DND-41 (cell line): Measurements from ENCODE around the gene CHCHD3.

Experiments used
- ATAC-seq: fragments of 200-7000 bp; cut with Tn5 transposase; 3 replicates; pipeline ENCODE4 v1.9.1; 2021; ENCODE audit warnings: low read depth; ENCODE audit not compliant: insufficient read depth
- DNase-seq: peaks from one replicate; pipeline ENCODE4 v3.0.0-alpha.2; 2020
- H2AFZ ChIP-seq: 2 replicates; pipeline ENCODE4 v1.6.0; 2012; ENCODE audit warnings: low read depth, low read length
- H3K27ac ChIP-seq: 2 replicates; pipeline ENCODE4 v1.5.1; 2012; ENCODE audit warnings: low read length, inconsistent platforms
- H3K27me3 ChIP-seq: fragments of 200-600 bp; sonication (generic); 2 replicates; pipeline ENCODE4 v1.6.0; 2012; ENCODE audit warnings: low read length, mild to moderate bottlenecking, inconsistent platforms; ENCODE audit not compliant: insufficient read depth, poor library complexity
- H3K36me3 ChIP-seq: 2 replicates; pipeline ENCODE4 v1.5.1; 2012; ENCODE audit warnings: low read length, inconsistent platforms; ENCODE audit not compliant: insufficient read depth
- H3K4me1 ChIP-seq: 2 replicates; pipeline ENCODE4 v1.5.1; 2012; ENCODE audit warnings: mild to moderate bottlenecking, low read length; ENCODE audit not compliant: insufficient read depth
- H3K4me2 ChIP-seq: 2 replicates; pipeline ENCODE4 v1.6.0; 2012; ENCODE audit warnings: mild to moderate bottlenecking, moderate library complexity, low read length, inconsistent platforms; ENCODE audit not compliant: insufficient read depth
- H3K4me3 ChIP-seq, 2 experiments: fragments of 200-600 bp in 1 of 2; shearing (Covaris generic) in 1 of 2; 2 replicates each; pipeline ENCODE4 v1.5.1; 2012 to 2016; ENCODE audit warnings: inconsistent platforms in 2 of 2, low read length in 2 of 2, mild to moderate bottlenecking in 2 of 2, low read depth in 1 of 2, moderate library complexity in 1 of 2
- H3K79me2 ChIP-seq: 2 replicates; pipeline ENCODE4 v1.6.0; 2012; ENCODE audit warnings: low read length, inconsistent platforms; ENCODE audit not compliant: insufficient read depth
- H3K9ac ChIP-seq: 2 replicates; pipeline ENCODE4 v1.6.0; 2012; ENCODE audit warnings: low read depth, mild to moderate bottlenecking, inconsistent platforms, low read length, moderate library complexity
- H3K9me3 ChIP-seq: 2 replicates; pipeline ENCODE4 v1.5.1; 2012; ENCODE audit warnings: low read length, moderate library complexity, mild to moderate bottlenecking, inconsistent platforms; ENCODE audit not compliant: insufficient read depth, severe bottlenecking
- H4K20me1 ChIP-seq: 2 replicates; pipeline ENCODE4 v1.6.0; 2012; ENCODE audit warnings: low read length; ENCODE audit not compliant: insufficient read depth
- EZH2 ChIP-seq: IDR thresholded peaks from 3 replicates; pipeline ENCODE4 v1.6.1; 2012; ENCODE audit warnings: borderline replicate concordance, low read depth, mild to moderate bottlenecking, moderate library complexity, low read length, inconsistent platforms; ENCODE audit not compliant: severe bottlenecking
- TF ChIP-seq, protein P1 (sequence below): IDR thresholded peaks from 2 replicates; pipeline ENCODE4 v1.5.1; 2012; ENCODE audit warnings: borderline replicate concordance, low read length, moderate library complexity, mild to moderate bottlenecking; ENCODE audit not compliant: poor library complexity, severe bottlenecking; ENCODE audit errors: extremely low read depth

The CHCHD3 gene

DNA sequence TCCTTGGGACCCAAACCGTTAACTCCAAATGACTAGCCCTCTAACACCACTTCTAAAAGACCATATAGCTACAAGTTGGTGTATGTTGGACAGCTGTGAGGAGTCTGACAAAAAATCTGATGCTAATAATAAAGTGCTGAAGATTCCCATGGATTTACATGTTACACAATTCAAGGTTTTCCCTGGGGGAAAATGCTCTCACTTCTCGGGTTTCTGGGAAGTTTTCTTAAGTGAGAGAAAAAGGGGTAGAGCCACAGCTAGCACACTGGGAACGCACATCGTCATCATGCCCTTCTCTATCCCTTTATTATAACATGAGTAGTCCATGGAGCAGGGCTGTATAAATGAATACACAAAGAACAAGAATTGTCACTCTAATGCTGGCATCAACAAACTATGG is 162.1 kb downstream of the CHCHD3 start:
- TF ChIP-seq, protein P1, sequence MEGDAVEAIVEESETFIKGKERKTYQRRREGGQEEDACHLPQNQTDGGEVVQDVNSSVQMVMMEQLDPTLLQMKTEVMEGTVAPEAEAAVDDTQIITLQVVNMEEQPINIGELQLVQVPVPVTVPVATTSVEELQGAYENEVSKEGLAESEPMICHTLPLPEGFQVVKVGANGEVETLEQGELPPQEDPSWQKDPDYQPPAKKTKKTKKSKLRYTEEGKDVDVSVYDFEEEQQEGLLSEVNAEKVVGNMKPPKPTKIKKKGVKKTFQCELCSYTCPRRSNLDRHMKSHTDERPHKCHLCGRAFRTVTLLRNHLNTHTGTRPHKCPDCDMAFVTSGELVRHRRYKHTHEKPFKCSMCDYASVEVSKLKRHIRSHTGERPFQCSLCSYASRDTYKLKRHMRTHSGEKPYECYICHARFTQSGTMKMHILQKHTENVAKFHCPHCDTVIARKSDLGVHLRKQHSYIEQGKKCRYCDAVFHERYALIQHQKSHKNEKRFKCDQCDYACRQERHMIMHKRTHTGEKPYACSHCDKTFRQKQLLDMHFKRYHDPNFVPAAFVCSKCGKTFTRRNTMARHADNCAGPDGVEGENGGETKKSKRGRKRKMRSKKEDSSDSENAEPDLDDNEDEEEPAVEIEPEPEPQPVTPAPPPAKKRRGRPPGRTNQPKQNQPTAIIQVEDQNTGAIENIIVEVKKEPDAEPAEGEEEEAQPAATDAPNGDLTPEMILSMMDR = no peak
- no peak for TF ChIP-seq EZH2
- DNase-seq (no peak), ATAC-seq (no peak)
- Histone ChIP-seq H3K4me1 (no peaks in the 10 kb centered on the region), H3K79me2 (no peaks in the 10 kb centered on the region), H2AFZ (no peak overlapping the region), H3K9ac (no peak overlapping the region), H3K36me3 (no peaks in the 10 kb centered on the region; the same call in 1 of the 2 replicates), H3K9me3 (no peaks in the 10 kb centered on the region), H3K27ac (no peak overlapping the region), H3K4me3 (no peak overlapping the region), H3K27me3 (no peaks in the 10 kb centered on the region), H4K20me1 (peaks cover 3% of the 10 kb centered on the region; the same call in 1 of the 2 replicates), H3K4me2 (no peak overlapping the region)

GRCh38 chr7:132915647-132916046 is 166.2 kb downstream of the CHCHD3 start:
- H3K9ac ChIP-seq = no peak overlapping the region
- no peak overlapping the region for H3K27ac ChIP-seq
- no peaks in the 10 kb centered on the region for H3K27me3 ChIP-seq
- H3K4me1 ChIP-seq = no peaks in the 10 kb centered on the region
- H3K79me2 ChIP-seq = no peaks in the 10 kb centered on the region
- peaks cover under 1% of the 10 kb centered on the region; the same call in 1 of the 2 replicates for H4K20me1 ChIP-seq
- no peak overlapping the region for H2AFZ ChIP-seq
- no peak overlapping the region for H3K4me2 ChIP-seq
- H3K4me3 ChIP-seq = no peak overlapping the region
- TF ChIP-seq, protein P1 = no peak
- no peak for TF ChIP-seq EZH2
- H3K9me3 ChIP-seq = no peaks in the 10 kb centered on the region
- no peak for DNase-seq
- H3K36me3 ChIP-seq = peaks cover 16% of the 10 kb centered on the region; the same call in 1 of the 2 replicates
- no peak for ATAC-seq

GRCh38 chr7:132910657-132911056 is 171.2 kb downstream of the CHCHD3 start:
- H3K36me3 ChIP-seq = peaks cover 18% of the 10 kb centered on the region; the same call in 1 of the 2 replicates
- H4K20me1 ChIP-seq = 0 out of 2 replicates have a peak, but pooled peaks cover 2% of the 10 kb centered on the region
- no peak overlapping the region for H3K4me3 ChIP-seq
- ATAC-seq (no peak), DNase-seq (no peak)
- H3K27ac ChIP-seq = no peak overlapping the region
- no peak overlapping the region for H3K4me2 ChIP-seq
- H3K27me3 ChIP-seq = no peaks in the 10 kb centered on the region
- no peak overlapping the region for H2AFZ ChIP-seq
- no peaks in the 10 kb centered on the region for H3K9me3 ChIP-seq
- H3K9ac ChIP-seq = no peak overlapping the region
- no peaks in the 10 kb centered on the region for H3K4me1 ChIP-seq
- TF ChIP-seq EZH2 = no peak
- TF ChIP-seq, protein P1 = no peak
- no peaks in the 10 kb centered on the region for H3K79me2 ChIP-seq
